Trophoblast cell (in vitro differentiated cells and primary cell): ENCODE data around the gene ZMAT3. TPM values are rescaled to one million over a fixed set of nuclear protein-coding genes. Genes with fewer than 3 reads are reported as not detected.
A peak's percentile ranks its signal among the peaks of the same experiment; 100 is the strongest.
"Not testable (repeated sequence)": the region's sequence is repeated elsewhere in the genome, so short reads cannot be mapped to it uniquely, and the experiment has no call there.

Experiments used
- DNase-seq, 2 donors: peaks; one replicate each; pipeline ENCODE4 v3.0.0-alpha.2; 2016
- H2AFZ ChIP-seq: 2 replicates; pipeline ENCODE4 v1.6.1; 2013; ENCODE audit warnings: low read length, moderate library complexity, mild to moderate bottlenecking; ENCODE audit not compliant: insufficient read depth, poor library complexity
- H2AK5ac ChIP-seq: 2 replicates; pipeline ENCODE4 v1.6.1; 2013; ENCODE audit warnings: mild to moderate bottlenecking, low read length
- H2BK120ac ChIP-seq: 2 replicates; pipeline ENCODE4 v1.6.1; 2013; ENCODE audit warnings: low read length, mild to moderate bottlenecking, moderate library complexity; ENCODE audit not compliant: insufficient read depth, poor library complexity
- H2BK12ac ChIP-seq: 2 replicates; pipeline ENCODE4 v1.6.1; 2013; ENCODE audit warnings: mild to moderate bottlenecking, low read length, moderate library complexity
- H2BK5ac ChIP-seq: 2 replicates; pipeline ENCODE4 v1.6.1; 2013; ENCODE audit warnings: low read length, low read depth, moderate library complexity, mild to moderate bottlenecking; ENCODE audit not compliant: poor library complexity
- H3K14ac ChIP-seq: 2 replicates; pipeline ENCODE4 v1.6.1; 2013; ENCODE audit warnings: mild to moderate bottlenecking, low read length
- H3K18ac ChIP-seq: 2 replicates; pipeline ENCODE4 v1.6.1; 2013; ENCODE audit warnings: mild to moderate bottlenecking, low read length
- H3K23ac ChIP-seq: 2 replicates; pipeline ENCODE4 v1.6.1; 2013; ENCODE audit warnings: low read length
- H3K27ac ChIP-seq: 2 replicates; pipeline ENCODE4 v1.5.1; 2013; ENCODE audit warnings: low read depth, mild to moderate bottlenecking, inconsistent platforms, low read length, moderate library complexity
- H3K27me3 ChIP-seq: 2 replicates; pipeline ENCODE4 v1.6.1; 2013; ENCODE audit warnings: inconsistent platforms, mild to moderate bottlenecking, low read length, moderate library complexity; ENCODE audit not compliant: insufficient read depth
- H3K36me3 ChIP-seq, 2 experiments: 1 replicate in 1 of 2; 2 replicates in 1 of 2; pipeline ENCODE4 v1.6.1; 2013; ENCODE audit warnings: low read length in 2 of 2, mild to moderate bottlenecking in 2 of 2, moderate library complexity in 1 of 2; ENCODE audit not compliant: insufficient read depth in 2 of 2, control insufficient read depth in 1 of 2
- H3K4ac ChIP-seq: 2 replicates; pipeline ENCODE4 v1.6.1; 2013; ENCODE audit warnings: low read depth, mild to moderate bottlenecking, low read length, moderate library complexity
- H3K4me1 ChIP-seq, 2 experiments: 1 replicate in 1 of 2; 2 replicates in 1 of 2; pipeline ENCODE4 v1.6.1; 2013; ENCODE audit warnings: low read length in 2 of 2, mild to moderate bottlenecking in 2 of 2, moderate library complexity in 1 of 2; ENCODE audit not compliant: insufficient read depth in 2 of 2, control insufficient read depth in 1 of 2
- H3K4me2 ChIP-seq: 2 replicates; pipeline ENCODE4 v1.6.1; 2013; ENCODE audit warnings: inconsistent platforms, mild to moderate bottlenecking, low read length, moderate library complexity
- H3K4me3 ChIP-seq: 2 replicates; pipeline ENCODE4 v1.5.1; 2013; ENCODE audit warnings: mild to moderate bottlenecking, low read depth, low read length, inconsistent platforms
- H3K79me1 ChIP-seq: one replicate; pipeline ENCODE4 v1.6.1; 2013; ENCODE audit warnings: low read length
- H3K79me2 ChIP-seq: 2 replicates; pipeline ENCODE4 v1.6.1; 2013; ENCODE audit warnings: low read length, mild to moderate bottlenecking; ENCODE audit not compliant: control insufficient read depth, insufficient read depth, poor library complexity
- H3K9ac ChIP-seq: 2 replicates; pipeline ENCODE4 v1.6.1; 2013; ENCODE audit warnings: mild to moderate bottlenecking, low read length
- H3K9me3 ChIP-seq: 2 replicates; pipeline ENCODE4 v1.6.1; 2013; ENCODE audit warnings: low read depth, mild to moderate bottlenecking, control low read depth, inconsistent platforms, low read length; ENCODE audit not compliant: insufficient read depth
- H4K12ac ChIP-seq: 2 replicates; pipeline ENCODE4 v1.6.1; 2013; ENCODE audit warnings: low read depth, mild to moderate bottlenecking, low read length, moderate library complexity
- H4K8ac ChIP-seq: 2 replicates; pipeline ENCODE4 v1.6.1; 2013; ENCODE audit warnings: low read depth, mild to moderate bottlenecking, low read length, moderate library complexity
- H4K91ac ChIP-seq: one replicate; pipeline ENCODE4 v1.6.1; 2013; ENCODE audit warnings: low read depth, mild to moderate bottlenecking, low read length, moderate library complexity
- WGBS: extraction: QIAGEN DNeasy Blood & Tissue Kit; methylation state at CpG from one replicate; pipeline ENCODE4 v1.1.7; 2013; ENCODE audit warnings: missing lambda C conversion rate; ENCODE audit not compliant: insufficient read length, insufficient coverage; ENCODE audit errors: extremely low coverage; 5-methylcytosine and 5-hydroxymethylcytosine counted together
- polyA plus RNA-seq: library from polyadenylated mRNA; stranded (reverse); fragments of 200-250 nt; gene quantifications from 2 replicates; pipeline ENCODE4 v1.2.3, GENCODE V29; 2013

ZMAT3 gene
- polyA plus RNA-seq: 17.2 and 17.8 TPM in 2 replicates

- H3K14ac ChIP-seq: peak within 1 kb of the TSS; percentile 86
- H3K79me1 ChIP-seq: peaks cover 7% of the 10 kb centered on the region
- H3K4ac ChIP-seq: peak within 1 kb of the TSS; percentile 65
- WGBS: no CpG with 5 or more reads among the region's 80 CpGs
- H2BK12ac ChIP-seq: no peak within 1 kb of the TSS
- no peak within 1 kb of the TSS for H3K23ac ChIP-seq
- peak within 1 kb of the TSS; percentile 92 for H3K4me2 ChIP-seq
- peak within 1 kb of the TSS; percentile 59 for H4K91ac ChIP-seq
- H3K4me3 ChIP-seq: peak within 1 kb of the TSS; percentile 77
- peak; percentile 84 to 90 for DNase-seq
- peak within 1 kb of the TSS; percentile 27 for H2BK120ac ChIP-seq
- peak within 1 kb of the TSS; percentile 35 for H3K9ac ChIP-seq
- H2AK5ac ChIP-seq: no peak within 1 kb of the TSS
- H3K36me3 ChIP-seq: peaks cover 4 to 5% of the 10 kb centered on the region in 2 experiments
- no peaks in the 10 kb centered on the region for H3K9me3 ChIP-seq
- H4K12ac ChIP-seq: peak within 1 kb of the TSS; percentile 54
- peak within 1 kb of the TSS; percentile 74 for H2BK5ac ChIP-seq
- H3K18ac ChIP-seq: peak within 1 kb of the TSS; percentile 83
- H4K8ac ChIP-seq: peak within 1 kb of the TSS; percentile 98
- H3K27ac ChIP-seq: peak within 1 kb of the TSS; percentile 39
- peak within 1 kb of the TSS; percentile 13 for H2AFZ ChIP-seq
- H3K27me3 ChIP-seq: no peaks in the 10 kb centered on the region
- H3K79me2 ChIP-seq: peaks cover 2% of the 10 kb centered on the region
- peaks cover 2 to 5% of the 10 kb centered on the region in 2 experiments for H3K4me1 ChIP-seq
Measured at GRCh38 chr3:179071323-179072099, at the start of gene ZMAT3. Gene ZMAT3, minus strand, starts transcription at chr3:179071809. Its CDS starts 4,057 bp downstream, at chr3:179067752.

GRCh38 chr3:179116816-179117215 is 45.2 kb upstream of the ZMAT3 start:
- no peak for DNase-seq
- H2BK12ac ChIP-seq: no peak overlapping the region
- H2BK120ac ChIP-seq: no peak overlapping the region
- no peaks in the 10 kb centered on the region for H3K79me1 ChIP-seq
- no peak overlapping the region for H3K14ac ChIP-seq
- no CpG with 5 or more reads among the region's 2 CpGs for WGBS
- no peak overlapping the region for H3K9ac ChIP-seq
- H3K23ac ChIP-seq: no peak overlapping the region
- H4K12ac ChIP-seq: no peak overlapping the region
- H3K18ac ChIP-seq: no peak overlapping the region
- H3K9me3 ChIP-seq: no peaks in the 10 kb centered on the region
- no peak overlapping the region for H4K8ac ChIP-seq
- H2BK5ac ChIP-seq: no peak overlapping the region
- H3K27ac ChIP-seq: no peak overlapping the region
- H2AFZ ChIP-seq: no peak overlapping the region
- H2AK5ac ChIP-seq: no peak overlapping the region
- H3K36me3 ChIP-seq: no peaks in the 10 kb centered on the region
- no peaks in the 10 kb centered on the region for H3K79me2 ChIP-seq
- no peaks in the 10 kb centered on the region for H3K27me3 ChIP-seq
- no peak overlapping the region for H3K4ac ChIP-seq
- no peak overlapping the region for H4K91ac ChIP-seq
- no peaks in the 10 kb centered on the region for H3K4me1 ChIP-seq
- H3K4me3 ChIP-seq: no peak overlapping the region
- H3K4me2 ChIP-seq: no peak overlapping the region

- not testable (repeated sequence) for H2BK120ac ChIP-seq, H3K9ac ChIP-seq, H3K4ac ChIP-seq, H3K79me2 ChIP-seq, H2BK12ac ChIP-seq, H3K4me2 ChIP-seq, H3K18ac ChIP-seq, H2AFZ ChIP-seq, H2AK5ac ChIP-seq, H3K27ac ChIP-seq, H3K36me3 ChIP-seq, H4K12ac ChIP-seq, DNase-seq, H3K27me3 ChIP-seq, H3K4me3 ChIP-seq, H3K79me1 ChIP-seq, H3K9me3 ChIP-seq, H4K8ac ChIP-seq, H3K4me1 ChIP-seq, H3K23ac ChIP-seq, H2BK5ac ChIP-seq, H3K14ac ChIP-seq, H4K91ac ChIP-seq
- no CpG with 5 or more reads among the region's 1 CpG for WGBS
Measured at GRCh38 chr3:179115444-179115843, 43.8 kb upstream of the ZMAT3 start.

GRCh38 chr3:179113903-179114302 is 42.3 kb upstream of the ZMAT3 start:
- no peak for DNase-seq
- H3K36me3 ChIP-seq: no peaks in the 10 kb centered on the region
- no peak overlapping the region for H2BK120ac ChIP-seq
- H2AK5ac ChIP-seq: no peak overlapping the region
- no CpG with 5 or more reads among the region's 2 CpGs for WGBS
- no peak overlapping the region for H4K91ac ChIP-seq
- H4K12ac ChIP-seq: no peak overlapping the region
- no peak overlapping the region for H3K9ac ChIP-seq
- H2BK12ac ChIP-seq: no peak overlapping the region
- no peak overlapping the region for H3K4me3 ChIP-seq
- no peak overlapping the region for H3K14ac ChIP-seq
- no peak overlapping the region for H2AFZ ChIP-seq
- no peaks in the 10 kb centered on the region for H3K27me3 ChIP-seq
- H3K4me1 ChIP-seq: no peaks in the 10 kb centered on the region
- no peaks in the 10 kb centered on the region for H3K79me1 ChIP-seq
- no peak overlapping the region for H2BK5ac ChIP-seq
- H3K27ac ChIP-seq: no peak overlapping the region
- H4K8ac ChIP-seq: no peak overlapping the region
- H3K9me3 ChIP-seq: no peaks in the 10 kb centered on the region
- H3K79me2 ChIP-seq: no peaks in the 10 kb centered on the region
- H3K18ac ChIP-seq: no peak overlapping the region
- H3K4me2 ChIP-seq: no peak overlapping the region
- H3K23ac ChIP-seq: no peak overlapping the region
- H3K4ac ChIP-seq: no peak overlapping the region
